ENCODE measurements around the gene CADM1.

DNA sequence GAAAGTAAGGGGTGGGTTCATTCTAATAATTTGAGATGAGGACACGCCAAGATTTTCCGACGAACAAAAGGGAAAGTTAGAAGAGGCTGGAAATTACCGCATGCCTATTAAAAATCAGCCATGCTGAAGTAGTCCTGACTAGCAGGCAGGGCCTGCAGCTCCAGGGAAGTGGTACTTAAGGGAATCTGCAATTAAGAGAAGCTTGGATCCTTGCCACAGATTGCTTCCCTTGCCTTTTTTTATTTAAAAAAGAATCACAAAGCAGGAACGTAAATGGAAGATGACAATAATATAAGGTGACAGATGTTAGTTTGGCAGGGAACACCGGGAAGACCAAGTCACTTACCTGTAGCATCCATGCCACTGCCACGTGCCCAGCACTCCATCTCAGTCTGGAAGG is 359.3 kb downstream of the CADM1 start:
- no peak for TF ChIP-seq ZNF274 (IDR thresholded peaks at IDR 0.05; ENCODE audit: low read depth, low read length)
- TF ChIP-seq SUZ12 (IDR thresholded peaks at IDR 0.05; ENCODE audit: extremely low read depth, insufficient read depth, insufficient read length), result no peak

Data from NT2/D1 (cell line).